Suprapubic skin (tissue), 3 donors: ENCODE measurements around the gene GABPA.

Experiments
- CTCF ChIP-seq, 2 donors: fragments of 200-600 bp in 1 of 2; fragments of 450-650 bp in 1 of 2; sonication (generic) in 1 of 2; IDR thresholded peaks; one replicate each; pipeline ENCODE4 v1.5.1; 2016 to 2019; ENCODE audit warnings: antibody characterized with exemption in 2 of 2, mild to moderate bottlenecking in 1 of 2, moderate library complexity in 1 of 2
- EP300 ChIP-seq: sonication (generic); formaldehyde crosslinking; IDR thresholded peaks from one replicate; pipeline ENCODE4 v1.6.1; 2017; ENCODE audit warnings: antibody characterized with exemption
- POLR2A ChIP-seq, 2 donors: fragments of 450-650 bp; IDR thresholded peaks; one replicate each; pipeline ENCODE4 v1.6.1; 2017; ENCODE audit warnings: antibody characterized with exemption in 2 of 2, mild to moderate bottlenecking in 2 of 2, moderate library complexity in 2 of 2

- TF ChIP-seq CTCF (IDR thresholded peaks at IDR 0.05): no peak
- no peak for TF ChIP-seq POLR2A (IDR thresholded peaks at IDR 0.05)
- TF ChIP-seq EP300: no peak
Observed at GRCh38 chr21:25790878-25791204, 56.1 kb downstream of the GABPA start.
